ENCODE data around the gene DHX35. TPM values are rescaled to one million over a fixed set of nuclear protein-coding genes. Genes with fewer than 3 reads are reported as not detected.
A peak's percentile ranks its signal among the peaks of the same experiment; 100 is the strongest.

The DHX35 gene
- total and polyA plus RNA-seq, 2 of the 13 experiments (the other 11 are each of a cell fraction or from before 2014, with no cell fraction given) = 25.8 to 28.7 TPM

- no peak for TF ChIP-seq MTA3 (CRISPR knock-in tag; IDR thresholded peaks at IDR 0.05)
- 0 out of 2 replicates have a peak, but pooled peaks have one; percentile 13 for TF ChIP-seq THAP11 (CRISPR knock-in tag; IDR thresholded peaks at IDR 0.05)
- TF ChIP-seq ZBTB33 (CRISPR knock-in tag; IDR thresholded peaks at IDR 0.05) = peak; percentile 99
- no peak for TF ChIP-seq ZFP36L2 (CRISPR knock-in tag; IDR thresholded peaks at IDR 0.05)
- TF ChIP-seq, protein P1, sequence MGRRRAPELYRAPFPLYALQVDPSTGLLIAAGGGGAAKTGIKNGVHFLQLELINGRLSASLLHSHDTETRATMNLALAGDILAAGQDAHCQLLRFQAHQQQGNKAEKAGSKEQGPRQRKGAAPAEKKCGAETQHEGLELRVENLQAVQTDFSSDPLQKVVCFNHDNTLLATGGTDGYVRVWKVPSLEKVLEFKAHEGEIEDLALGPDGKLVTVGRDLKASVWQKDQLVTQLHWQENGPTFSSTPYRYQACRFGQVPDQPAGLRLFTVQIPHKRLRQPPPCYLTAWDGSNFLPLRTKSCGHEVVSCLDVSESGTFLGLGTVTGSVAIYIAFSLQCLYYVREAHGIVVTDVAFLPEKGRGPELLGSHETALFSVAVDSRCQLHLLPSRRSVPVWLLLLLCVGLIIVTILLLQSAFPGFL (CRISPR knock-in tag; IDR thresholded peaks at IDR 0.05) = no peak
- peak; percentile 44 for TF ChIP-seq ZNF18 (CRISPR knock-in tag; IDR thresholded peaks at IDR 0.05; ENCODE audit: insufficient replicate concordance)
- TF ChIP-seq PHF8 (CRISPR knock-in tag; IDR thresholded peaks at IDR 0.05) = no peak
- no peak for TF ChIP-seq RFX3 (CRISPR knock-in tag; IDR thresholded peaks at IDR 0.05)
- no peak for TF ChIP-seq PITX1 (CRISPR knock-in tag; IDR thresholded peaks at IDR 0.05)
- TF ChIP-seq KMT2B (CRISPR knock-in tag; IDR thresholded peaks at IDR 0.05) = no peak
- no peak for TF ChIP-seq HBP1 (CRISPR knock-in tag; IDR thresholded peaks at IDR 0.05; ENCODE audit: low read depth)
- TF ChIP-seq MEIS1 (CRISPR knock-in tag; IDR thresholded peaks at IDR 0.05; ENCODE audit: borderline replicate concordance) = no peak
- TF ChIP-seq TBP (CRISPR knock-in tag; IDR thresholded peaks at IDR 0.05) = no peak
- no peak for TF ChIP-seq ZFP41 (CRISPR knock-in tag; IDR thresholded peaks at IDR 0.05; ENCODE audit: borderline replicate concordance)
- no peak for TF ChIP-seq ARNTL (CRISPR knock-in tag; IDR thresholded peaks at IDR 0.05)
- peak; percentile 52; the same call in 1 of the 2 replicates for TF ChIP-seq HOMEZ (CRISPR knock-in tag; IDR thresholded peaks at IDR 0.05; ENCODE audit: low read depth)
- TF ChIP-seq, protein P2, sequence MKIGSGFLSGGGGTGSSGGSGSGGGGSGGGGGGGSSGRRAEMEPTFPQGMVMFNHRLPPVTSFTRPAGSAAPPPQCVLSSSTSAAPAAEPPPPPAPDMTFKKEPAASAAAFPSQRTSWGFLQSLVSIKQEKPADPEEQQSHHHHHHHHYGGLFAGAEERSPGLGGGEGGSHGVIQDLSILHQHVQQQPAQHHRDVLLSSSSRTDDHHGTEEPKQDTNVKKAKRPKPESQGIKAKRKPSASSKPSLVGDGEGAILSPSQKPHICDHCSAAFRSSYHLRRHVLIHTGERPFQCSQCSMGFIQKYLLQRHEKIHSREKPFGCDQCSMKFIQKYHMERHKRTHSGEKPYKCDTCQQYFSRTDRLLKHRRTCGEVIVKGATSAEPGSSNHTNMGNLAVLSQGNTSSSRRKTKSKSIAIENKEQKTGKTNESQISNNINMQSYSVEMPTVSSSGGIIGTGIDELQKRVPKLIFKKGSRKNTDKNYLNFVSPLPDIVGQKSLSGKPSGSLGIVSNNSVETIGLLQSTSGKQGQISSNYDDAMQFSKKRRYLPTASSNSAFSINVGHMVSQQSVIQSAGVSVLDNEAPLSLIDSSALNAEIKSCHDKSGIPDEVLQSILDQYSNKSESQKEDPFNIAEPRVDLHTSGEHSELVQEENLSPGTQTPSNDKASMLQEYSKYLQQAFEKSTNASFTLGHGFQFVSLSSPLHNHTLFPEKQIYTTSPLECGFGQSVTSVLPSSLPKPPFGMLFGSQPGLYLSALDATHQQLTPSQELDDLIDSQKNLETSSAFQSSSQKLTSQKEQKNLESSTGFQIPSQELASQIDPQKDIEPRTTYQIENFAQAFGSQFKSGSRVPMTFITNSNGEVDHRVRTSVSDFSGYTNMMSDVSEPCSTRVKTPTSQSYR (CRISPR knock-in tag; IDR thresholded peaks at IDR 0.05; ENCODE audit: borderline replicate concordance) = 0 out of 2 replicates have a peak, but pooled peaks have one; percentile 19
- peak; percentile 74 for TF ChIP-seq TEAD3 (CRISPR knock-in tag; optimal IDR thresholded peaks at IDR 0.05; ENCODE audit: borderline replicate concordance)
- peak; percentile 35; the same call in 1 of the 2 replicates for TF ChIP-seq SALL1 (CRISPR knock-in tag; IDR thresholded peaks at IDR 0.05)
- TF ChIP-seq CBX5 (CRISPR knock-in tag; IDR thresholded peaks at IDR 0.05; ENCODE audit: borderline replicate concordance) = no peak
Measured at GRCh38 chr20:38941726-38942389, 20.3 kb upstream of the DHX35 start (continued).

Measured in HepG2 (cell line).